ENCODE results near the gene STRA6. TPM values are rescaled to one million over a fixed set of nuclear protein-coding genes. Genes with fewer than 3 reads are reported as not detected.

Gene STRA6
- total and polyA plus RNA-seq, 8 donors, result 0.06 to 1.7 (median 0.46) TPM; not detected in 2

DNA sequence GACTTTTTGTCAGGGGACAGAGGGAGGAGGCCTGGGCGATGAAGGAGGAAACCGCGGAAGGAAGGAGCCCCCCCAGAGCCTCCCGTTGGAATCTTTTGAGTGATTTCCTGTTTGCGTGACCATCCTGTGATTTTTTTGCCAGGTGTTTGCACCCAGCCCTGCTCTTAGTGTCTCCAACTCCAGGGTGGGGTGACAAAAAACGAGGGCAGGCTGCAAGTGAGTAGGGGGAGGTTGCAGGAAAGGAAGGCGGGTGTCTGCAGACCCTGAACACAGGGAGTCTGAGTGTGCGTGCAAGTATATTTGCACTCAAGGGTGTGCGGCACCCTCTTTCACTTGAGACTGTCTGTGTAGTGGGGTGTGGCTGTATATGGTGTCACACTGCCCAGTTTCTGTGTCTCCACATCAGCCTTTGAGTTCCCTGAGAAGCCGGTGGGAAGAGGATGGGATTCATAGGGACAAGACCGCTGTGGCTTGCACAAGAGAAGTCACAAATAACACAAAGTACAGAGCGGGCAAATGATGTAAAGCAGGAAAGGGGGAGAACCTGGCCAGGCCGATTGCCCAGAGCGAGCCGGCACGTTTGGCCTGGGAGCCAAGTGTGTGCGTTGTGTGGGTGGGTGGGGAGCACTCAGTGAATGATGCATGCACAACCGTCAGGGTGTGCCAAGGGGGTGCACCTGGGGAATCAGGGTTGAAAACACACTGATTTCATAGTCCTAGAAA is 65.6 kb downstream of the STRA6 start:
- TF ChIP-seq, protein P1, sequence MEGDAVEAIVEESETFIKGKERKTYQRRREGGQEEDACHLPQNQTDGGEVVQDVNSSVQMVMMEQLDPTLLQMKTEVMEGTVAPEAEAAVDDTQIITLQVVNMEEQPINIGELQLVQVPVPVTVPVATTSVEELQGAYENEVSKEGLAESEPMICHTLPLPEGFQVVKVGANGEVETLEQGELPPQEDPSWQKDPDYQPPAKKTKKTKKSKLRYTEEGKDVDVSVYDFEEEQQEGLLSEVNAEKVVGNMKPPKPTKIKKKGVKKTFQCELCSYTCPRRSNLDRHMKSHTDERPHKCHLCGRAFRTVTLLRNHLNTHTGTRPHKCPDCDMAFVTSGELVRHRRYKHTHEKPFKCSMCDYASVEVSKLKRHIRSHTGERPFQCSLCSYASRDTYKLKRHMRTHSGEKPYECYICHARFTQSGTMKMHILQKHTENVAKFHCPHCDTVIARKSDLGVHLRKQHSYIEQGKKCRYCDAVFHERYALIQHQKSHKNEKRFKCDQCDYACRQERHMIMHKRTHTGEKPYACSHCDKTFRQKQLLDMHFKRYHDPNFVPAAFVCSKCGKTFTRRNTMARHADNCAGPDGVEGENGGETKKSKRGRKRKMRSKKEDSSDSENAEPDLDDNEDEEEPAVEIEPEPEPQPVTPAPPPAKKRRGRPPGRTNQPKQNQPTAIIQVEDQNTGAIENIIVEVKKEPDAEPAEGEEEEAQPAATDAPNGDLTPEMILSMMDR (IDR thresholded peaks at IDR 0.05), result no peak
- intact Hi-C loops (cut with DNase I), result no loop called here
- no peak for ATAC-seq
- no peak for FAIRE-seq
- peaks cover 0 to 15% (median 0%) of the 10 kb centered on the region in 3 donors for H3K4me1 ChIP-seq
- no peak for DNase-seq
- H3K36me3 ChIP-seq, result no peaks in the 10 kb centered on the region
- no peak overlapping the region for H3K27ac ChIP-seq
- peak overlapping the region in 2 of 4 donors; percentile 37 to 46 for H3K4me3 ChIP-seq
- peaks cover 0 to 36% (median 2%) of the 10 kb centered on the region in 4 donors for H3K27me3 ChIP-seq
- WGBS, 2 donors, result 35 to 42% methylated on average over 18 of the region's 18 CpGs
- H3K9me3 ChIP-seq, result no peaks in the 10 kb centered on the region

DNA sequence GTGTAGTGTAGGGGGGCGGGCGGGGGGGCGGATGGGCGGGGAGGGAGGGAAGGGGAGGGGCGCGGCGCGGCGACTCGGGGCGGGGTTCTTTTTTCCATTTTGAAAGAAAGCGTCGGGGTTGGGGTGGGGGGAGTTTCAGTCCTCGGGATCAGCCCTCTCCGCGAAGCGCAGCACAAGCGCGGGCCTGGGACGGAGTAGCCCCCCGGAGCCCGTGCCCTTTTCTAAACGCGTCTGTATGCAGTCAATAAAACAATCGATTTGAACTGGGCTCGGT is 66.1 kb downstream of the STRA6 start:
- no peaks in the 10 kb centered on the region for H3K9me3 ChIP-seq
- FAIRE-seq (no peak), DNase-seq (no peak), ATAC-seq (peak in 1 of 4 donors; percentile 3)
- peaks cover 0 to 41% (median 2%) of the 10 kb centered on the region in 4 donors for H3K27me3 ChIP-seq
- no peaks in the 10 kb centered on the region for H3K36me3 ChIP-seq
- H3K27ac ChIP-seq, result no peak overlapping the region
- H3K4me1 ChIP-seq, result peaks cover 0 to 15% (median 0%) of the 10 kb centered on the region in 3 donors
- WGBS, 2 donors, result 3 to 4% methylated on average over 22 to 24 of the region's 26 CpGs
- intact Hi-C loops (cut with DNase I), result no loop called here
- TF ChIP-seq, protein P1 (IDR thresholded peaks at IDR 0.05), result no peak
- H3K4me3 ChIP-seq, result peak overlapping the region in 2 of 4 donors; percentile 37 to 46

DNA sequence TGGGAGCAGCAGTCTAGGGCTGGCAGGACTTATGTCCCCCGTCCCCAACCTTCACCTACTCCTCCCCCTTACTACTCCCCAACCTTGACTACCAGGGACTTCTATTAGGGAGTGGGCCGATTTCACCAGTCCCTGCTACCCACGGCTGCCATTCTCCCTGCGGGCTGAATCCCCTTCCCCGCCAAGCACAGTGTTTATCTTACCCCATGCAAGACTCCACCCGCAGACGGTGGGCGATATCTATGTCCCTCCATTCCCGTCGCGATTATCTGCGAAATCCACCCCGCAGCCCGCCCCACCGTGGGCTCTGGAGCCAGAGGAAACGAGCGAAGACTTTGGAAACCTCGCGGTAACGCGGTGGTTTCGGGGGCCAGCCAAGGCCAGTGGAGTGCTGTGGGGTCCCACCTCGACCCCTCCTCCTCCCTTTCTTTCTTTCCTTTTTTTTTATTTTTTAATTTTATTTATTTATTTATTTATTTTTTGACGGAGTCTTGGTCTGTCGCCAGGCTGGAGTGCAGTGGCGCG is 67.5 kb downstream of the STRA6 start:
- WGBS, 2 donors, result 17 to 24% methylated on average over 27 of the region's 27 CpGs
- intact Hi-C loops (cut with DNase I), result no loop called here
- TF ChIP-seq, protein P1 (IDR thresholded peaks at IDR 0.05), result no peak

DNA sequence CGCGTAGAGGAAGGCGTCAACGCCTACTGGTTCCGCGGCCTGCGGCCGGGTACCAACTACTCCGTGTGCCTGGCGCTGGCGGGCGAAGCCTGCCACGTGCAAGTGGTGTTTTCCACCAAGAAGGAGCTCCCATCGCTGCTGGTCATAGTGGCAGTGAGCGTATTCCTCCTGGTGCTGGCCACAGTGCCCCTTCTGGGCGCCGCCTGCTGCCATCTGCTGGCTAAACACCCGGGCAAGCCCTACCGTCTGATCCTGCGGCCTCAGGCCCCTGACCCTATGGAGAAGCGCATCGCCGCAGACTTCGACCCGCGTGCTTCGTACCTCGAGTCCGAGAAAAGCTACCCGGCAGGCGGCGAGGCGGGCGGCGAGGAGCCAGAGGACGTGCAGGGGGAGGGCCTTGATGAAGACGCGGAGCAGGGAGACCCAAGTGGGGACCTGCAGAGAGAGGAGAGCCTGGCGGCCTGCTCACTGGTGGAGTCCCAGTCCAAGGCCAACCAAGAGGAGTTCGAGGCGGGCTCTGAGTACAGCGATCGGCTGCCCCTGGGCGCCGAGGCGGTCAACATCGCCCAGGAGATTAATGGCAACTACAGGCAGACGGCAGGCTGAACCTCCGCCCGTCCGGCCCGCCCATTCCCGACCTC is 68.1 kb downstream of the STRA6 start:
- intact Hi-C loops (cut with DNase I), result no loop called here
- peaks cover 0 to 46% (median 2%) of the 10 kb centered on the region in 4 donors for H3K27me3 ChIP-seq
- FAIRE-seq, result no peak
- DNase-seq, result peak; percentile 41 to 90 (median 64)
- H3K4me3 ChIP-seq, result no peak overlapping the region
- no peak overlapping the region for H3K27ac ChIP-seq
- H3K4me1 ChIP-seq, result peaks cover 0 to 15% (median 0%) of the 10 kb centered on the region in 3 donors
- H3K36me3 ChIP-seq, result no peaks in the 10 kb centered on the region
- TF ChIP-seq, protein P1 (IDR thresholded peaks at IDR 0.05), result peak; percentile 9 to 40 (median 34)
- H3K9me3 ChIP-seq, result no peaks in the 10 kb centered on the region
- ATAC-seq, result peak; percentile 62 to 84 (median 81)
- 11 to 13% methylated on average over 49 to 53 of the region's 53 CpGs for WGBS, 2 donors

More for the DNA sequence above, 67.5 kb downstream of the STRA6 start:
- H3K9me3 ChIP-seq, result no peaks in the 10 kb centered on the region
- H3K36me3 ChIP-seq, result no peaks in the 10 kb centered on the region
- DNase-seq (no peak), FAIRE-seq (no peak), ATAC-seq (no peak)
- H3K27ac ChIP-seq, result no peak overlapping the region
- H3K4me1 ChIP-seq, result peaks cover 0 to 15% (median 0%) of the 10 kb centered on the region in 3 donors
- H3K4me3 ChIP-seq, result no peak overlapping the region
- H3K27me3 ChIP-seq, result peaks cover 0 to 46% (median 2%) of the 10 kb centered on the region in 4 donors

All from pancreas (tissue), 10 donors.